IMR-90 (cell line): ENCODE data around the gene EFEMP1.
A peak's percentile ranks its signal among the peaks of the same experiment; 100 is the strongest.

Experiments
- CTCF ChIP-seq: conservative IDR thresholded peaks from 2 replicates; pipeline ENCODE4 v1.5.1; 2012; ENCODE audit warnings: mild to moderate bottlenecking, low read depth, low read length, improper control_type of control experiment
- FOS ChIP-seq: fragments of 150-350 bp; IDR thresholded peaks from 2 replicates; pipeline ENCODE4 v1.6.1; 2016; ENCODE audit warnings: low read depth, low read length
- MAFK ChIP-seq: IDR thresholded peaks from 2 replicates; pipeline ENCODE4 v1.6.1; 2012; ENCODE audit warnings: low read depth, low read length, improper control_type of control experiment
- MAZ ChIP-seq: IDR thresholded peaks from 2 replicates; pipeline ENCODE4 v1.6.1; 2012; ENCODE audit warnings: low read depth, mild to moderate bottlenecking, low read length, improper control_type of control experiment, moderate library complexity, borderline replicate concordance
- POLR2A ChIP-seq: IDR thresholded peaks from 2 replicates; pipeline ENCODE4 v1.6.1; 2012; ENCODE audit warnings: mild to moderate bottlenecking, low read depth, low read length
- RAD21 ChIP-seq: IDR thresholded peaks from 2 replicates; pipeline ENCODE4 v1.6.1; 2012; ENCODE audit warnings: low read length, improper control_type of control experiment
- RCOR1 ChIP-seq: IDR thresholded peaks from 2 replicates; pipeline ENCODE4 v1.6.1; 2012; ENCODE audit warnings: mild to moderate bottlenecking, low read length, improper control_type of control experiment; ENCODE audit not compliant: insufficient replicate concordance
- RFX5 ChIP-seq: IDR thresholded peaks from 2 replicates; pipeline ENCODE4 v1.8.0; 2012; ENCODE audit warnings: low read depth, mild to moderate bottlenecking, low read length, moderate library complexity
- TF ChIP-seq, protein P1 (sequence below): fragments of 150-350 bp; IDR thresholded peaks from 2 replicates; pipeline ENCODE4 v1.6.1; 2017; ENCODE audit warnings: mild to moderate bottlenecking, antibody characterized with exemption, low read length, low read depth

DNA sequence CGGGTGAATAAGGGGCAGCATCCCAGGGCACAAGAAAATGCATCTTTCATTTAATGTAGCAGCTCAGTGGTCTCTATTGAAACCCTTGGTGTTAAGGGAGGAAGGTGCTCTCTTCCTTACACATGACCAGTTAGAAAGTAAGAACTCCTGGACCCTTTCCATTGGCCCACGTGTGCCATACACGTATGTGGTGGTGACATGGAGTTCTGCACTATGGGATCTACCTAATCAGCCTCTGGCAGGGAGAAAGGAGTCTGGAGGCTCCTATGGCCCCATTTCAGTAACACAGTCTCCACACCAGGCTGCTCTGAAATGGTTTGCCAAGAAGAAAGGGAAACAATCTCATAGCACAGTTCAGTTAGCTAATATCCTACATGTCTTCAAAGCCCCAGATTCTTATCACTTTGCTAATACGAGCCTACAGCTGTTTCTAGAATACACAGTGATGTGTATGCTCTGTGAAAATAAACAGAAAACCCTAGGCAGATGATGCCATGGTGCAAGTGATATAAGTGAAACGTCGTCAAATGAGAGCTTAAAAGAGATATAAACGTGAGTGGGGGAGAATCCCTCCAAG, 7.0 kb downstream of the EFEMP1 start:
- TF ChIP-seq CTCF = no peak
- TF ChIP-seq POLR2A = no peak
- TF ChIP-seq RAD21 = no peak
- no peak for TF ChIP-seq RFX5
- TF ChIP-seq RCOR1 = no peak
- TF ChIP-seq MAZ = no peak
- TF ChIP-seq, protein P1, sequence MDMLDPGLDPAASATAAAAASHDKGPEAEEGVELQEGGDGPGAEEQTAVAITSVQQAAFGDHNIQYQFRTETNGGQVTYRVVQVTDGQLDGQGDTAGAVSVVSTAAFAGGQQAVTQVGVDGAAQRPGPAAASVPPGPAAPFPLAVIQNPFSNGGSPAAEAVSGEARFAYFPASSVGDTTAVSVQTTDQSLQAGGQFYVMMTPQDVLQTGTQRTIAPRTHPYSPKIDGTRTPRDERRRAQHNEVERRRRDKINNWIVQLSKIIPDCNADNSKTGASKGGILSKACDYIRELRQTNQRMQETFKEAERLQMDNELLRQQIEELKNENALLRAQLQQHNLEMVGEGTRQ = no peak
- TF ChIP-seq MAFK = no peak
- TF ChIP-seq FOS = peak; percentile 37; the same call in 1 of the 2 replicates
